Stimulated activated CD4-positive, alpha-beta T cell treated with anti-CD3 and anti-CD28 coated beads, Interleukin-2, amount 100 ng/mL, for 48 hours (primary cell): ENCODE data around the gene RRAS2.
"Not testable (repeated sequence)": the region's sequence is repeated elsewhere in the genome, so short reads cannot be mapped to it uniquely, and the experiment has no call there.

Experiments
- DNase-seq, 2 donors: peaks; one replicate each; pipeline ENCODE4 v3.0.0-alpha.2; 2020

Gene RRAS2

GRCh38 chr11:14358729-14359439, at the start of gene RRAS2:
Gene RRAS2 (minus strand): TSS chr11:14359183. CDS start chr11:14358870, 313 bp downstream.
- DNase-seq = peak; percentile 62 to 73

GRCh38 chr11:14408612-14409011, 49.6 kb upstream of the RRAS2 start:
- no peak for DNase-seq

- DNase-seq = not testable (repeated sequence)
Measured at GRCh38 chr11:14406116-14406515, 47.1 kb upstream of the RRAS2 start.

- DNase-seq = not testable (repeated sequence)
Measured at GRCh38 chr11:14403528-14403927, 44.5 kb upstream of the RRAS2 start.

DNA sequence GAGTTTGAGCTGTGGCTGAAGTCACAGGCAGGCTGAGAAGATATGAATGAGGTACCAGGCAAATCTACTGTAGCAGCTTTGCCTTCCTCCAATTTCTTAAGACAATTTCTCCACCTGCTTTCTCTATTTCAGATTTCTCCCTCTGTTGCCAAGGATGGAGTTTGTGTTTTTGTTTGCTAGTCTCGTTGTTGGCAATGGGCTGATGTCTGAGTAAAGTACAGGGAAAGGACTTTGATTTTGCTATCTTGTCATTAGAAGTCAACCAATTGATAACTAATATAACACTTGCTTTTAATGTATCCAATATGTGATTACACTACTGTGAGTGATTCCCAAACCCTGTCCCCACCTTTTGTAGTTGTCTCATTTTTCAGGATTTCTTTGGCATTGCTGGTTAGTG, 40.1 kb upstream of the RRAS2 start:
- DNase-seq = no peak

- no peak for DNase-seq
Measured at GRCh38 chr11:14396273-14396672, 37.3 kb upstream of the RRAS2 start.

DNA sequence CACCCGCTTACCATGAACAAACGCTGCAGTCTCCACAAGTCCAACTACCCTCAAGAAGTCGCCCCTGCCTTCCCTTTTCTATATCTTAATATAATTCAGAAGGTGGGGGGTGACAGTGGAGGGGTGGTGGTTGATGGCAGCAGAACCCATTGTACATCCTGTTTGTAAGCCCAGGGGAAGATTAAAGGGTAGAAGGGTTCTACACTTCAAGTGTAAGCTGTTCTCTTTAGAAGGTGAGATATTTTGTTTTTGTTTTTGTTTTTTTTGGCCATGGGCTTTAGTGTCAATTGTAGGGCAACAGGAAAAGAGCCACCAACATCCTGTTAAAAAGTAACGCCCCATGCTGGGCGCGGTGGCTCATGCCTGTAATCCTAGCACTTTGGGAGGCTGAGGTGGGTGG, 34.9 kb upstream of the RRAS2 start:
- DNase-seq = no peak

GRCh38 chr11:14393129-14393528, 34.1 kb upstream of the RRAS2 start:
- DNase-seq = no peak

- DNase-seq = no peak
Measured at GRCh38 chr11:14390669-14391068, 31.7 kb upstream of the RRAS2 start.

DNA sequence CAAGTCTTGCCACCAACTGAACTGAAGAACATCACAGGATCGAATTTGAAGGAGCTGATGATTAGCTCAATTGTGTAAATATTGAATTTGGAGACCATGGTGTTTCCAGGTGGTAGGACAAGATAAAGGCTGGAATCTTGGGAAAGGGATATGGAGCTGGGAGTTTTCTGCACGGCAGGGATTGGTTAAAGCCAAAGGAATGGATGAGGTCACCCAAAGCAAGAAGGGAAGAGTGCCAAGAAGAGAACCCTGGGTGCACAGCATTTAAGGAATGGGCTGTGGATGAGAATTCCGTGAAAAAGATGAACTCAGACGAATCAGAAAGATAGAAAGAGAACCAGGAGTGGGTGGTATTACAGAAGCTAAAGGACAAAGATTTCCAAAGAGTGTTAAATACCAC, 29.4 kb upstream of the RRAS2 start:
- no peak for DNase-seq

DNA sequence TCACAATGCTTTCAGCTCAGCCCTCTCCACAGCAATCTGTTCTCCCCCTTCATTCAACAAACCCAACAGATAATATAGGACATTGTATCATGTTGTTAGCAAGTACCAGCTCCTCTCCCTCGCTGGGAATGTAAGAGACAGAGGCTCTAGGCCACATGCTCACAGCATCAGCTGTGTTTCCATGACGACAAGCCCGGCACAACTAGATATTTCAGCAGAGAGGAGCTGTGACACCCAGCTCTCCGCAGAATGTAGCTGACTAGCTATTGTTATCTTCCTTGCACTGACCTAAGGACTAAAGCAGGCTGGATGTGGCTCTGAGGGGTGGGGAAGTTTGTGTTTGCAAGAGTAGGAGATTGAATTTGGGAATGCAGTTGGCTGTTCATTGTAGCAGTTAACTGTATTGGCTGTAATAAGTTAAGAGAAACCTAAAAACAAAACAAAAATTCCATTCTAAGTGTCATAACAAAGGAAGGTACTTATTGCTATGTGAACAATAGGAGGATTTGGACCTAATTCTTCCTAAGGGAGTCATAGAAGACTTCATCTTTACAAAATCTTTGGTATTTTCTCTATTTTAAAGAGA, 28.0 kb upstream of the RRAS2 start:
- DNase-seq = no peak

GRCh38 chr11:14386081-14386480, 27.1 kb upstream of the RRAS2 start:
- no peak for DNase-seq

DNA sequence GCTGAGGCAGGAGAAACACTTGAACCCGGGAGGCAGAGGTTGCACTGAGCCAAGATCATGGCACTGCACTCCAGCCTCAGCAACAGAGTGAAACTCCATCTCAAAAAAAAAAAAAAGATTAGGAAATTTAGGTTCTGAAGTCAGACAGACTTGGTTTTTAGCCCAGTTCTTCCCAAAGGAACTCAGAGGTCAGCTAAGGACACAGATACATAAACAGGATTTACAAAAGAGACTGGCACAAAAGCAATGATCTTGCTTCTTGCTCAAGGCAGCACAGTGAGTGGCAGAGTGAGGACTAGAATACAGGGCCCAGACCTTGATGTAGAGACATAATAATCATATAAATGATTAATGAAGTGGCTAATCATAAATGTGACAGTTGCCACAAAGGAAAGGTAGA, 25.4 kb upstream of the RRAS2 start:
- no peak for DNase-seq

- DNase-seq = no peak
Measured at GRCh38 chr11:14381968-14382367, 23.0 kb upstream of the RRAS2 start.

GRCh38 chr11:14380947-14381561, 22.1 kb upstream of the RRAS2 start:
- DNase-seq = peak; percentile 27 to 29

DNA sequence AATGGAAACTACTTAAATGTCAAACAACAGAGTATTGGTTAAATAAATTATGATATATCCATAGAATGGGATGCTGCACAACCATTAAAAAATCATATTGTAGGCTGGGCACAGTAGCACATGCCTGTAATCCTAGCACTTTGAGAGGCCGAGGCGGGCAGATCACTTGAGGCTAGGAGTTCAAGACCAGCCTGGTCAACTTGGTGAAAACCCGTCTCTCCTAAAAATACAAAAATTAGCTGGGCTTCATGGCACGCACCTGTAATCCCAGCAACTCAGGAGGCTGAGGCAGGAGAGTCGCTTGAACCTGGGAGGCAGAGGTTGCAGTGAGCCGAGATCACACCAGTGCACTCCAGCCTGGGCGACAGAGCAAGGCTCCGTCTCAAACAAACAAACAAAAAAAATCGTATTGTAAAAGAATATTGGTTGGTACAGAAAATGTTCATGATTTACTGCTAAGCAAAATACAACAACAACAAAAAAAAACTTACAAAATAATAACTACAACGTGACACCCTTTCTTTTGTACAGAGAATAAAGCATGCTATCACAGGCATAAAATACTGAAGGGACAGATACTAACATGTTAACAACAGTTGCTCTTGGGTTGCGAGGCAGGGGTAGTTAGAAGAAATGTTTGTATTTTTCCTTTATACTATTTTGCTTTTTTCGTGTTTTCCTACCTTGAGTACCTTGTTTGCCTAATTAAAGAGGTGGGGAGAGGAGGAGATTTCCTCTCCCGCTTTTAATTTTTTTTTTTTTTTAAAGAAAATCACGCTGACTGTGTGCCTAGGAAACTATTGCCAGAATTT, 21.3 kb upstream of the RRAS2 start:
- DNase-seq = no peak

DNA sequence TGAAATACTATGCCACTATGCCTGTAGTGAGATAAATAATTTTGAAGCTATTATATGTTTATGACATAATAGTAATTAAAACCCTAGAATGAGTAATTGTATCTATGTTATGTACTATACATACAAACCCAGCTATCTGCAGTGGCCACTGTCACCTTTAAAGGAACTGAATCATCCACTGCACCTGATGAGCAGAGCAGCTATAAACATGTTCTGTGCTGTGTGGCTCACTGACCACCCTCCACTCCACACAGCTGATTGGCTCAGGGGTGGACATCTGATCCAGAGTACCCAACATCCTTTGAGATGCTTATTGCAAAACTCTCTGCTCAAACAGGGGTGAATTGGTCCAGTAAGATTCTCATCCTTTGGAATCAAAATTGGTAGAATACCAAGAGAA, 19.2 kb upstream of the RRAS2 start:
- no peak for DNase-seq

DNA sequence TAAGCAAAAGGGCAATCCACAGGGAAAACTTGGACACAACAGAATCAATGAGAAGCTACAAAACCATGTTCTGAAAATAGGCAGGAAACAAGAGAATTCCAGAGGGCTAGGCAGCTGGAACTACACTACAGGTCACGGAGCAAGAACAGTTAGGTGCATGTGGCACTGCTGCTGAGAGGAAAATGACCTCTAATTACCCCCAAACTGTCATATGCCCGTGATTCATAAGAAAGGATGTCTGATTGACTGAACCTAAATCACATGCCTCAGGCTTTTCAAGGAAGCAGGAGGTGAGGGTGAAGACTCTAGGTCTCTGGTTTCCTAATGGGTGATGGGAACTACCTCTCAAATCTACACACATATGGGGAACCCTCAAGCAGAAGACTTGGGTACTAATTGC, 17.9 kb upstream of the RRAS2 start:
- no peak for DNase-seq

GRCh38 chr11:14374922-14375830, 16.2 kb upstream of the RRAS2 start:
- no peak for DNase-seq

GRCh38 chr11:14373941-14374646, 15.1 kb upstream of the RRAS2 start:
- DNase-seq = no peak

GRCh38 chr11:14372011-14372410, 13.0 kb upstream of the RRAS2 start:
- DNase-seq = no peak

DNA sequence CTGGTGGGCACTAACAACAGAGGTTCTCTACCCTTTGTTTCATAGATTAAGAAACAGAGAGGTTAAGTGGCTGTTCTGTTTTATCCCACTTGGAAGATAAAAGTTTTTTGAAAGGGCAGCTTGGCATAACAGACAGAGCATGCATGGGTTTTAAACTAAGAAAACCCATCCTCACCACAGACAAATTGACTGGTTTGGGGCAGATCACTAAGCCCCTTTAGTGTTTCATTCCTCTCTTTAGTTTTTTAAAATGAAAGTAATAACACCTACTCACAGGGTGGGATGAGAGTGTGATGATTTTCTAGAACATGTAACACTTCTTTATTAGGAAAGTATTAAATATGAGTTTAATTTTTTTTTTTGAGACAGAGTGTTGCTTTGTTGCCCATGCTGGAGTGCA, 12.3 kb upstream of the RRAS2 start:
- DNase-seq = no peak
